ENCODE data around the gene C20orf204.
A peak's percentile ranks its signal among the peaks of the same experiment; 100 is the strongest.

The C20orf204 gene

GRCh38 chr20:64038565-64039292, 2.7 kb downstream of the C20orf204 start:
- peaks cover 19% of the 10 kb centered on the region for H3K4me1 ChIP-seq (ENCODE audit: control insufficient read depth, insufficient read depth, low read length)
- peak overlapping the region; percentile 79 for H3K4me2 ChIP-seq (ENCODE audit: low read length)
- peaks cover 53% of the 10 kb centered on the region for H3K27me3 ChIP-seq (ENCODE audit: control insufficient read depth, insufficient read depth, low read length)
- H3K9ac ChIP-seq (ENCODE audit: low read depth, low read length) = no peak overlapping the region
- H3K4me3 ChIP-seq (ENCODE audit: low read length) = peak overlapping the region; percentile 58
- H3K9me3 ChIP-seq (replicated peaks; ENCODE audit: low read length) = no peaks in the 10 kb centered on the region
- H3K36me3 ChIP-seq (ENCODE audit: insufficient read depth, low read length) = peaks cover 9% of the 10 kb centered on the region

GRCh38 chr20:64039293-64040160, 3.5 kb downstream of the C20orf204 start:
- Histone ChIP-seq H3K4me1 (ENCODE audit: control insufficient read depth, insufficient read depth, low read length) (peaks cover 14% of the 10 kb centered on the region), H3K4me2 (ENCODE audit: low read length) (peak overlapping the region; percentile 79), H3K4me3 (ENCODE audit: low read length) (peak overlapping the region; percentile 58), H3K27me3 (ENCODE audit: control insufficient read depth, insufficient read depth, low read length) (peaks cover 53% of the 10 kb centered on the region), H3K36me3 (ENCODE audit: insufficient read depth, low read length) (peaks cover 1% of the 10 kb centered on the region), H3K9me3 (replicated peaks; ENCODE audit: low read length) (no peaks in the 10 kb centered on the region), H3K9ac (ENCODE audit: low read depth, low read length) (no peak overlapping the region)

GRCh38 chr20:64040231-64041039, 4.5 kb downstream of the C20orf204 start:
- H3K4me3 ChIP-seq (ENCODE audit: low read length) = no peak overlapping the region
- peaks cover 19% of the 10 kb centered on the region for H3K4me1 ChIP-seq (ENCODE audit: control insufficient read depth, insufficient read depth, low read length)

GRCh38 chr20:64041040-64041780, 5.2 kb downstream of the C20orf204 start:
- H3K36me3 ChIP-seq (ENCODE audit: insufficient read depth, low read length) = no peaks in the 10 kb centered on the region
- H3K4me2 ChIP-seq (ENCODE audit: low read length) = no peak overlapping the region
- H3K27me3 ChIP-seq (ENCODE audit: control insufficient read depth, insufficient read depth, low read length) = peaks cover 62% of the 10 kb centered on the region
- peaks cover 19% of the 10 kb centered on the region for H3K4me1 ChIP-seq (ENCODE audit: control insufficient read depth, insufficient read depth, low read length)
- H3K9me3 ChIP-seq (replicated peaks; ENCODE audit: low read length) = no peaks in the 10 kb centered on the region
- H3K9ac ChIP-seq (ENCODE audit: low read depth, low read length) = no peak overlapping the region
- H3K4me3 ChIP-seq (ENCODE audit: low read length) = no peak overlapping the region

More at GRCh38 chr20:64040231-64041039, 4.5 kb downstream of the C20orf204 start:
- no peaks in the 10 kb centered on the region for H3K36me3 ChIP-seq (ENCODE audit: insufficient read depth, low read length)
- peaks cover 57% of the 10 kb centered on the region for H3K27me3 ChIP-seq (ENCODE audit: control insufficient read depth, insufficient read depth, low read length)
- H3K4me2 ChIP-seq (ENCODE audit: low read length) = no peak overlapping the region
- no peaks in the 10 kb centered on the region for H3K9me3 ChIP-seq (replicated peaks; ENCODE audit: low read length)
- no peak overlapping the region for H3K9ac ChIP-seq (ENCODE audit: low read depth, low read length)

- peaks cover 62% of the 10 kb centered on the region for H3K27me3 ChIP-seq (ENCODE audit: control insufficient read depth, insufficient read depth, low read length)
- no peak overlapping the region for H3K4me3 ChIP-seq (ENCODE audit: low read length)
- peaks cover 19% of the 10 kb centered on the region for H3K4me1 ChIP-seq (ENCODE audit: control insufficient read depth, insufficient read depth, low read length)
- peak overlapping the region; percentile 73 for H3K4me2 ChIP-seq (ENCODE audit: low read length)
- no peak overlapping the region for H3K9ac ChIP-seq (ENCODE audit: low read depth, low read length)
- no peaks in the 10 kb centered on the region for H3K36me3 ChIP-seq (ENCODE audit: insufficient read depth, low read length)
- no peaks in the 10 kb centered on the region for H3K9me3 ChIP-seq (replicated peaks; ENCODE audit: low read length)
These were observed 5.7 kb downstream of the C20orf204 start for GRCh38 chr20:64041781-64042053.

GRCh38 chr20:64042054-64042781, 6.2 kb downstream of the C20orf204 start:
- peaks cover 19% of the 10 kb centered on the region for H3K4me1 ChIP-seq (ENCODE audit: control insufficient read depth, insufficient read depth, low read length)
- peak overlapping the region; percentile 73 for H3K4me2 ChIP-seq (ENCODE audit: low read length)
- H3K9me3 ChIP-seq (replicated peaks; ENCODE audit: low read length) = no peaks in the 10 kb centered on the region
- peak overlapping the region; percentile 53 for H3K4me3 ChIP-seq (ENCODE audit: low read length)
- peaks cover 62% of the 10 kb centered on the region for H3K27me3 ChIP-seq (ENCODE audit: control insufficient read depth, insufficient read depth, low read length)
- no peak overlapping the region for H3K9ac ChIP-seq (ENCODE audit: low read depth, low read length)
- H3K36me3 ChIP-seq (ENCODE audit: insufficient read depth, low read length) = no peaks in the 10 kb centered on the region

GRCh38 chr20:64043768-64044167, 7.8 kb downstream of the C20orf204 start:
- H3K27me3 ChIP-seq (ENCODE audit: control insufficient read depth, insufficient read depth, low read length) = peaks cover 65% of the 10 kb centered on the region
- H3K4me1 ChIP-seq (ENCODE audit: control insufficient read depth, insufficient read depth, low read length) = peaks cover 17% of the 10 kb centered on the region
- H3K9ac ChIP-seq (ENCODE audit: low read depth, low read length) = no peak overlapping the region

GRCh38 chr20:64044484-64045247, 8.7 kb downstream of the C20orf204 start:
- peaks cover 13% of the 10 kb centered on the region for H3K4me1 ChIP-seq (ENCODE audit: control insufficient read depth, insufficient read depth, low read length)
- no peak overlapping the region for H3K4me3 ChIP-seq (ENCODE audit: low read length)
- H3K27me3 ChIP-seq (ENCODE audit: control insufficient read depth, insufficient read depth, low read length) = peaks cover 59% of the 10 kb centered on the region
- no peaks in the 10 kb centered on the region for H3K36me3 ChIP-seq (ENCODE audit: insufficient read depth, low read length)
- no peak overlapping the region for H3K4me2 ChIP-seq (ENCODE audit: low read length)
- no peak overlapping the region for H3K9ac ChIP-seq (ENCODE audit: low read depth, low read length)
- H3K9me3 ChIP-seq (replicated peaks; ENCODE audit: low read length) = no peaks in the 10 kb centered on the region

More at GRCh38 chr20:64043768-64044167, 7.8 kb downstream of the C20orf204 start:
- no peak overlapping the region for H3K4me2 ChIP-seq (ENCODE audit: low read length)
- H3K36me3 ChIP-seq (ENCODE audit: insufficient read depth, low read length) = no peaks in the 10 kb centered on the region
- no peak overlapping the region for H3K4me3 ChIP-seq (ENCODE audit: low read length)
- H3K9me3 ChIP-seq (replicated peaks; ENCODE audit: low read length) = no peaks in the 10 kb centered on the region

- Histone ChIP-seq H3K36me3 (ENCODE audit: insufficient read depth, low read length) (no peaks in the 10 kb centered on the region), H3K4me1 (ENCODE audit: control insufficient read depth, insufficient read depth, low read length) (peaks cover 13% of the 10 kb centered on the region), H3K4me3 (ENCODE audit: low read length) (no peak overlapping the region), H3K4me2 (ENCODE audit: low read length) (no peak overlapping the region), H3K9me3 (replicated peaks; ENCODE audit: low read length) (no peaks in the 10 kb centered on the region), H3K27me3 (ENCODE audit: control insufficient read depth, insufficient read depth, low read length) (peaks cover 59% of the 10 kb centered on the region), H3K9ac (ENCODE audit: low read depth, low read length) (no peak overlapping the region)
These were observed 9.5 kb downstream of the C20orf204 start for GRCh38 chr20:64045346-64046011.

Measured in skeletal muscle satellite cell (primary cell).